ENCODE data around the gene CRISP2. TPM values are rescaled to one million over a fixed set of nuclear protein-coding genes. Genes with fewer than 3 reads are reported as not detected.

The CRISP2 gene
- total RNA-seq, result 1.6 TPM

GRCh38 chr6:49713346-49713745 lies at the start of gene CRISP2:
Gene CRISP2, minus strand, starts transcription at chr6:49713543. Its CDS starts 4,347 bp downstream, at chr6:49709196.

GRCh38 chr6:49744259-49744658 lies 30.9 kb upstream of the CRISP2 start, which contains the start of gene CRISP3:
Gene CRISP3, minus strand, starts transcription at chr6:49744388. Its CDS starts 21 bp downstream, at chr6:49744367.

Other genes with a start within 250 kb of the CRISP2 start
- gene GLYATL3, start 213.6 kb downstream of the CRISP2 start, total RNA-seq, result not detected
- 1.6 TPM for gene C6orf141, start 162.9 kb downstream of the CRISP2 start, total RNA-seq
- 0.92 TPM for gene RHAG, start 76.7 kb downstream of the CRISP2 start, total RNA-seq
- gene CRISP3, start 30.8 kb upstream of the CRISP2 start, total RNA-seq, result not detected
- not detected for gene PGK2, start 73.7 kb upstream of the CRISP2 start, total RNA-seq
- not detected for gene CRISP1, start 153.0 kb upstream of the CRISP2 start, total RNA-seq

Data from diencephalon (tissue), 1 donor.